Neural cell (in vitro differentiated cells): Measurements from ENCODE around the gene EEF1B2.

Experiments used
- POLR2AphosphoS5 ChIP-seq: IDR thresholded peaks from 2 replicates; pipeline ENCODE4 v1.6.1; 2012
- TAF1 ChIP-seq: IDR thresholded peaks from 2 replicates; pipeline ENCODE4 v1.6.1; 2012; ENCODE audit warnings: low read depth

DNA sequence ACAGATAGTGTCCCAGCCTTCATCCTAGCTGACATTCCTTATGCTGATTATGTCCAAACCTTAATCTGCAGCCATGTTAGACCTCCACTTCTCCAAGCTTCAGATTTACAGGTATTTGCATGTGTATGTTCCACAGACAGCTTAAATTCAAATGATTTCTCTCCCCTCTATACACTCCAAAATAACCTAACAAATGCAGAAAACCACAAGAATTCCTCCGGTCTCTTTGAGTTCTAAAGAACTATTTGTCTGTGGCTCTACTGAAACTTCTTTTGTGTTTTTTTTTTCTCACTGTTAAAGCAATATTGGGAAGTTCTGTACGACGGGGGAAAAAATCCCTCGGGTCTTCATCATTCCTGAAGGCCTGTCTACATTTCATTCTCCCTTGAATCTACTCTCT, 9.1 kb upstream of the EEF1B2 start:
- TF ChIP-seq POLR2AphosphoS5 (no peak), TAF1 (no peak)
